HG03095 (cell line): ENCODE results near the gene POC1A.

Experiments
- ATAC-seq: cut with Tn5 transposase; IDR thresholded peaks from one replicate; pipeline ENCODE4 v1.9.1; 2021; ENCODE audit warnings: moderate library complexity; ENCODE audit not compliant: unreplicated experiment

The POC1A gene

DNA sequence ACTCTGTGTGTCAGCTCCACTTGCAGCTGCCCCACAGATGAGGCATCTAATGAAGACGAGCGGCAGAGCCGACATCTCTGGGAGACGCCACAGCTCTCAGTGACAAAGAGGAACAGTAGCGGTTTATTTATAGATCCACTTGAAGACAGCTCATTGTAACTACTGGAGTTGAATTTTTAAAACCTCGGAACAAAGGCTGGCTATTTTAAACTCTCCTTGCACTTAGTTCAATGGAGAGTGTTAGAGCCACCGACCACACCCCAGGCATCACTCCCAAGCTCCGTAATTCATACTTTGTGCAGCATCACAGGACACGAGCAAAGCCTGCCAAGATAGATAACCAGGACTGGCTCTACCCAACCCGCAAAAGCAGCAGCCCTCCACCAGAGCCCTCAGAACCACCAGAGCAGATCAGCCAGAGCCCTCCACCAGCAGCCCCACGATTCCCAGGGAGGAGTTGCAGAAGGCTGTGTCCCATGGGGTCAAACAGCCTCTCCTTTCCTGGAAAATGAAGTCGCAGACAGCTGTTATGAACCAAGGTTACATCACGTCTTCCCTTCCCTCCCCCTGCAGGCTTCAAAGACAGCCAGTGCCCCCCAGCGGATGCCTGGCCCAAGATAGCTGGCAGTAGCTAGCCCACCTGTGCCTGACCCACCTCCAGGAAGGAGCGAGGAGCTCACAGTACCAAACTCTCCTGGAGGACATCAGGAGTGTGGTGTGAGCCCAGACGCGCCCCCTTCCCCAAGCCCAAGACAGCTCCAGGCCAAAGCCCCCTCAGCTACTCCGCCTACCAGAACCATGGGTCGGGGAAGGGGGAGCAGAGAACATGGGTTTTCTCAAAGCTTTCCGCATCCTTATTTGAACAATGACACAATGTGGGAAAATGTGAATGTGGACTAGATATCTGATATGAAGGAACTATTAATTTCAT is 45.7 kb downstream of the POC1A start:
- no peak for ATAC-seq

- no peak for ATAC-seq
Observed at GRCh38 chr3:52106951-52107611, 47.1 kb downstream of the POC1A start.

DNA sequence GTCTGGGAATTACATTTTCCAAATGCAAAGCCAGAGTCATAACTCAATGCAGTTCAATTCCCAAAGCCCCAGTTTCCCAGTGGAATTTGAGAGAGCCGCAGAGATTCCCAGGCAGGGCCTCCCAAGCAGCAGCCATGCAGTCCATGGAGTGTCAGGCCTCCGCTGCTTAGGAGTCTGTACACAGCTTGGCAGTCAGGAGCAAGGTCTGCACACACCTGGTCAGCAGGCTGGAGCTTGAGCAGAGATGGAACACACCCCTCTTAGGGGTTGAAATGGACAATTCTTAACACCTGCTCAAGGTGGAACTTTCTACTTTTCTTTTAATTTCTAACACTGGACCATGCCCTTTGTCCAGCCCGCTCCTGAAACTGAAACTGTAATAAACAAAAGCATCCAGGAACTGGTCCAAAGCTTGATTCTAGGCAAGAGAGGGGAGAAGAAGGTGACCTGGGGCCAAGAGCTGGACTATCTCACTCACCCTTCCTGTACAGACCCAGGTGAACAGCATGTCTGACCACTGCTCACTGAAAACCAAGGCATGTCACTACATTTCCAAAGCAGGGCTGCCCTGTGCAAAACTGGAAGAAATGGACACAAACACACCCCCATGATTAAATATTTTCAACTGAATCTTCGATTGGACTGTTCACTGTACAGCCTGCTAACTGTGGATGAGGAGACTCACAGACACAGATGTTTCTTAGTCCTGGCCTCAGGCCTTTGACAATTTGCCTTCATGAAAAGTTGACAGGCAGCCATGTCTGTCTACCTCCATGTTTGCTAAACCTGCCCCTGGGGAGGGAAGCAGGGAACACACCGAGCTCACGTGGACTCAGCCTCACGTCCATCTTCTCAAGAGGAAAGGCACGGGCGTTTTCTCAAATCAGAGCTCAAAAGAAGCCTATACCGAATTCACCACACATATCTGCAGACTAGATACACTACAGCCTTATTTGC is 49.3 kb downstream of the POC1A start:
- ATAC-seq = no peak

- no peak for ATAC-seq
Observed at GRCh38 chr3:52102934-52103333, 51.3 kb downstream of the POC1A start.

DNA sequence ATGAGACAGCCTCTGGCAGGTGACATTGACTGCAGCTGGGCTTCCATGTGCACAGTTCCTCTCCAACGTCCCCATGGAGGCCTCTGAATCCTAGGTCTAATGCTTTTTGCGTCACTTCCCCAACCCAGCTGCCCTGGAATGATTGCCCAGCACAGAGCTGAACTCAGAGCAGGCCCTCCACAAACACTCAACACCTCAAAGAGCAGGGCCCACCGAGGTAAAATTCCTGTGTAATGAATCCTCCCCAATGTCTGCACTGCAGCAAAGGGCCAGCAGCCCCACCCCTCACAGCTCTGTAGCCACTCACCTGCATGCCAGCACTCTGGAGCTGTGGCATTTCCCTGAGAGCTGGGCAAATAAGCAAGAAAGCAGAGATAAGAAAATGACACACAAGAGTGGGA is 55.2 kb downstream of the POC1A start:
- ATAC-seq = no peak

DNA sequence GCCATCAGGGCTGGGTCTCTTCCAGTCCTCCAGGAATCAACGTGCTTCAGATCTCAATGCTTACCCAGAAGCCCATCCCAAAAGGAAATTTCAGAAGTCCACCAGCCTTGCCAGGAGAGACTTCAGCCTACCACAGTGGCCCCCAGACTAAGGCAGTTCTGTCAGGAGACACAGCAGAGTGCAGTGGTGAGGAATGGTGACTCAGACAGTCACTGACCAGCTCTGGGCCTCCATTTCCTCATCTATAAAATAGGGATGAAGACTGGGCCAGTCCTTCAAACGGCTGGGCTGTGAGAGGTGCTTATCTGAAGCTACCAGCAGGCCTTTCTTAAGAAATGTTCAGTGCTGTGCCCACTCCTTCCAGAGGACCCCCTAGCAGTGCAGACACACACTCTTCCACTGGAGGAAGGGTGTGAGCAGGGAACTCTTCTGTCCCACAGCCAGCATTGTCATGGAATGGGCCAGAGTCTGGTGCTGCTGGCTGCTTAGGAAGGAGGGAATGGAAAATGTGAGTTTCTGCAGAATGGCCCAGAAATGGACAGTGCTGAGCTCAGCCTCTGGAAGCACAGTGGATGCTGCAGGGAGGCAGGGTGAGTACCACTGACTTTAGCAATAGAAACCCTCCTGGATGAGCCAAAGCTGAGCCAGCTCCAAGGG is 56.2 kb downstream of the POC1A start:
- no peak for ATAC-seq

DNA sequence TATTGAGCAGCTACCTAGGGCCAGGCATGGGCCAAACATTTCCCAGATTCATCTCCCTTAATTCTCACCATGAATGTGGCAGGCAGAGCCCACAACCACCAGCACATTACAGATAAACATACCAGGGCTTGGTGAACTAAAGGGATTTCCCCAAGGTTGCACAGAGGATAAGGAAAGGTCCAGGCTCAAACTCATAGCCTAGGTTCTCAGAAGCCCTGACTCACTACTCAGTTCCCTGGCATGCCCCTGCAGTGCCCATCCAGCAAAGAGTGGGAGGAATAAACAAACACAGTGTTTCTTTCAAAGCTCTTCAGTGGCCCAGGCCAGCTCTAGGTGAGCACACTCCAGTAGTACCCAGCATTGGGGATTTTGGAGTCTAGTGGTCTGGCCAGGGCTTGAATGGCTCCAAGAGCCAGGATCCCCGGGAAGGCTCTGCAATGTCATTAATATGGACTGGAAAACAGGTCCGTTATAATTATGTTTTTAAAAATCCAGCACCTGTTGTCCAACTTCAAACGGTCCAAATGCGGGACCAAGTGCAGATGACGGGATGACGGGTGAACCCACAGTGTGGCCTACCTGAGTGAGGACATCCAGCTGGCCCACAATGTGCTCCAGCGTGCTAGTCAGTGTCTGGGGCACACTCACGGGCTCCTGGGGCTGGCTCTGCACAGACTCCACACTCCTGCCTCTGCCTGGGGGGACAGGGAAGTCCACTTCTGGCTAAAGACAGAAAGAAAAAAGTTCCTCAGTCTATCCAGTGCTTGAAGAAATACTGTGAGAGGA is 58.0 kb downstream of the POC1A start:
- no peak for ATAC-seq

DNA sequence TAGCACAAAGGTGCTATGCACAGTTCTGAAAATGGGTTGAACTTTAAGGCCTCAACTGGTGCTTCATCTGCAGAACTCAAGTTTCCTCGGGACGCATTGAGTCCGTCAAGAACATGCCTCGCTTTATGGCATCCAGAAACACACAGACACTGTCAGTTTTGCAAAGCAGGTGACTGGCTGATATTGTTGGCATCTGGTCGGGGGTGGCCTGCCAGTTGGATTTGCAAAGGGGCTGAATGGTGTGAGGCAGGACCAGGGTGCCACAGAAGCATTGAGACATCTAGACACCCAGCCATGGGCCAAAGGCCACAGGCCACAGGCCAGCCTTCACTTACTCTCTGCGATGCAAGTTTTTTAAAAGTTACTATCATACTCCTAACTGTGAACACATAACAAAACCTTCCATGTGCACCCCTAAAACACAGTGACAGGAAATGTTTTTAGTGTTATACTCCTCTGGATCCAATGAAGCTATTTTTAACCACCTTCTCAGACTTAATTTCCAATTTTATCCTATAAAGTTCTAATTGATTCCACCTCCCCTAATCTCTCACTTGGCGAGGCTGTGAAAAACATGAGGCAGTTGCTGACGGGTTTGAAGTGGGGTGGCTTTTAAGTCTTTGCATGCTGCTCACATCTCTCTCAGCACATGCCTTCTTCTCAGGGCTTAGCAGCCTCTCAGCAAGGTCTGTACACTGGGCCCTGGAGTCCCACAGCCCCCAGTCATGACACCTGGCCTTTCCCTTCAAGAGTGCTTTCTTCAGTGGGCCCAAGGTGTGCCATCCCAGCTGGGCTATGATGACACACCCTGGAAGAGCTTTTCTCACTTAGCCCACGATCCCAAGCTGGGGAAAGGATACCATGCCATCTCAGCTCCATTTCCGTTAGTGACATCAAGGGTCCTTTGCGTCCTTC is 59.4 kb downstream of the POC1A start:
- ATAC-seq = no peak

DNA sequence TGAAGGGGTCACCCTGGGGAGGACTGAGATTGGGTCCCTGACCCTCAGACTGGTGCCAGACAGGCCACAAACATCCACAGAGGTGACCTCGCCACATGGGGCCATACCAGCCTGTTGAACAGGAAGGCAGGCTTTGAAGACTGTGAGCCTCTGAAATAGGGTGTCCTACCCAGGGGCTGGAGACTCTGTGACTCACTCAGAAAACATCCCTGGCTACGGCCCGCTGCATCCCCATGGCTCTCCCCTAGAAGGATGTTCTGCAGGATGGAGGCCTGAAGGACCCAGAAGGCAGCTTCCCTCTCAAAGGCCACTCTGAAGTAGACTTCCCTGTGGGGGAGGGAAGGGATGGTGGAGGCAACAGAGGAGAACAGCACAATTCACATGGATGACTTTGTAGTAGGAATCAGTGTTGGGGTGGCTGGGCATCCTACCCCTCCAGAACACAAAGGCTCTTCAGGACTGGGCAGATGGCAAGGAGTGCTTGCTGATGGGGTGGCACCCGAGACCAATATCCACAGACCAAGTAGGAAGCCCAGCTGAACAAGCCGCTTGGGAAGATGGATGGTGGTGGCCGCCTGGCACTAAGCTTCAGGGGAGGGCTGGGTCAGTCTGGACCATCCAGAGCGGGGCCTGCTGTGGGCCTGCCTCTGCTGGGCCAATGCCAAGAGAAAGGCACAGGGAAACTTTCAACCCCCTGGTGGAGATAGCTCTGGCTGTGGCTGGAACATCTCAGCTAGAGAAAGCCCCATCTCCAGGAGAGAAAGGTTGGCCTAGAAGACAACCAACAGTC is 60.3 kb downstream of the POC1A start:
- ATAC-seq = no peak

DNA sequence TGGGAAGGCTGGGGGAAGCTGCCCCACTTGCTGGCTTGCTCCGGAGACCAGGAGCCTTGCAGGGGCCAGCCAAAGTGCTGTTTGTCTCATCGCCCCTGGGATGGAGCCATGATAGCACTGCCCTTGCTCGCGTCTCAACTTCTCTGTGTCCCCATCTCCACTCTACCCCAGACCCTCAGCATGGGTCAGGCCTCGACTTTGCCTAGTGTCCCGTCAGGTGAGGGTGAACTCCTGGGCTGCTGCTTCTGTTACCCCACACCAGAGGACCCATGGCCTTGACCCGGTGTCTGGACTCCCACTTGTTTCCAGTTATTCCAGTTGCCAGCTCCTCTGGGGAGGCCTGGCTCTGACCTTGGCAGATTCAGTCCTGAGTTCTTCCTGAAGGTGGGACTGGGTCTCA is 61.3 kb downstream of the POC1A start:
- ATAC-seq = no peak

GRCh38 chr3:52092271-52092660 is 62.0 kb downstream of the POC1A start:
- no peak for ATAC-seq

GRCh38 chr3:52091586-52092270 is 62.5 kb downstream of the POC1A start:
- no peak for ATAC-seq

- ATAC-seq = no peak
Observed at GRCh38 chr3:52090933-52091468, 63.2 kb downstream of the POC1A start.

DNA sequence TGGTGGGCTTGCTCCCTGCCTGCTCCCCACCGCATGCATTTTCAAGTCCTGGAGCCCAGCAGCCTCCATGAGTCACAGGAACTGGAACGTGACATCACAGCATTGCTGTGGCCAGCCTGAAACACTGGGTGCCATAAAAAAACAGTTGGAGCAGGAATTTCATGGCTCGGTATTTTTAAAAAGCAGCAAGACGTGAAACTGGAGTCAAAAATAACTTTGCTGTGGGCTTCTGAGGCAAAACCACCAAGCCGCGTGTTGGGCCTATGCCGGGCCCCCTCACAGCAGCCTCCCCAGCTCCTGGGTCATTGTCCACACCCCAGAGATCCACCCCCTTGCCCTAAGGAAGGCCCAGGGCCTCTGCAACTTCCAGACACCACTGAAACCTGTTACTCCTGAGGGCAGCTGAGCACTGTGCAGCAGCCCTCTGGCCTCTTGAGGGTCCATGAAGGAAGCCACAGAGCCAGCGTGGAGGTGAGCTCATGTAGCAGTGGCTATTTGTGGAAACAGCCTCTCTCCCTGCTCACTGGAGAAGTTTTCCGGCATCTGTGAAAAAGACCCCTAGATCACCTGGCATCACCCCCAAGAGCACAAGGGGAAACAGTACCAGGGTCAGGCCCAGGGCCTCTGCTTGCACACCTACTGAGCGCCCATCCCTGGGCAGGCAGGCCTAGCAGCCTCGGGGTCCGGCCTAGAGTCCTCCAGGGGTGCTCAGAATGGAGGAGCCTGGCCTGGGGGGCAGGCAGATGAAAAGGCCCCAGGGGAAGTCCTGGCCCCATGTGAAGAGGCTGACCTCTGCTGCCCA is 63.9 kb downstream of the POC1A start:
- ATAC-seq = no peak

- no peak for ATAC-seq
Observed at GRCh38 chr3:52089691-52090090, 64.5 kb downstream of the POC1A start.
